Mucosa of descending colon (tissue), 3 donors: ENCODE measurements around the gene RASGRP1. TPM values are rescaled to one million over a fixed set of nuclear protein-coding genes. Genes with fewer than 3 reads are reported as not detected.

Experiments
- ATAC-seq: fragments of 200-7000 bp; cut with Tn5 transposase; one replicate; pipeline ENCODE4 v1.9.1; 2020; ENCODE audit warnings: mild to moderate bottlenecking, moderate library complexity
- DNase-seq, 3 donors: peaks; one replicate each; pipeline ENCODE4 v3.0.0-alpha.2; 2020
- H3K36me3 ChIP-seq: fragments of 200-600 bp; one replicate; pipeline ENCODE4 v1.8.0; 2021; ENCODE audit warnings: low read depth, mild to moderate bottlenecking
- H3K4me1 ChIP-seq: fragments of 200-600 bp; one replicate; pipeline ENCODE4 v1.8.0; 2021; ENCODE audit warnings: low read depth, mild to moderate bottlenecking
- H3K4me3 ChIP-seq: fragments of 200-600 bp; one replicate; pipeline ENCODE4 v1.8.0; 2021; ENCODE audit warnings: mild to moderate bottlenecking
- H3K9me3 ChIP-seq: fragments of 200-600 bp; one replicate; pipeline ENCODE4 v1.8.0; 2021; ENCODE audit warnings: mild to moderate bottlenecking
- CTCF ChIP-seq: fragments of 200-600 bp; IDR thresholded peaks from one replicate; pipeline ENCODE4 v1.8.0; 2022; ENCODE audit warnings: antibody characterized with exemption, mild to moderate bottlenecking
- intact Hi-C, 2 donors: fragments of 100-400 bp; cut with DNase I in 1 of 2; cut with micrococcal nuclease in 1 of 2; formaldehyde crosslinking; loops; one replicate each; pipeline versions ENCODE4 v1.11.0 to v1.11.1; 2022; cut with DNase I, micrococcal nuclease
- total RNA-seq, 3 donors: library from RNA; stranded (reverse); fragmentation: NEBNext Ultra II Directional in 2 of 3; extraction: Animal tissue kit (Norgen Biotek cat#: 25700) in 2 of 3; gene quantifications; one replicate each; pipeline versions ENCODE4 v1.2.1 to v1.2.4, GENCODE V29; 2021 to 2023
- donor health status: DM: no; HTN: no; CAD: no; lungs with moderate emphysema.
- donor health status: DM: no; HTN: no; CAD: no.
- donor health status: DM: no; HTN: yes; CAD: no.

The RASGRP1 gene
- total RNA-seq, 3 donors from 2014 or later, result 1.2 to 2.6 (median 2.6) TPM

GRCh38 chr15:38531509-38531908 lies 33.1 kb downstream of the RASGRP1 start:
- Histone ChIP-seq H3K4me3 (no peak overlapping the region), H3K4me1 (no peaks in the 10 kb centered on the region), H3K36me3 (no peaks in the 10 kb centered on the region), H3K9me3 (no peaks in the 10 kb centered on the region)
- DNase-seq (no peak), ATAC-seq (no peak)
- intact Hi-C loops, result no loop called here
- TF ChIP-seq CTCF, result no peak

GRCh38 chr15:38530113-38530512 lies 34.5 kb downstream of the RASGRP1 start:
- Histone ChIP-seq H3K36me3 (no peaks in the 10 kb centered on the region), H3K4me3 (no peak overlapping the region), H3K9me3 (no peaks in the 10 kb centered on the region), H3K4me1 (no peaks in the 10 kb centered on the region)
- no peak for TF ChIP-seq CTCF
- intact Hi-C loops, result no loop called here
- ATAC-seq (no peak), DNase-seq (no peak)

GRCh38 chr15:38528294-38528693 lies 36.3 kb downstream of the RASGRP1 start:
- H3K4me3 ChIP-seq, result no peak overlapping the region
- DNase-seq (no peak), ATAC-seq (no peak)
- H3K4me1 ChIP-seq, result no peaks in the 10 kb centered on the region
- intact Hi-C loops, result no loop called here
- TF ChIP-seq CTCF, result no peak
- H3K36me3 ChIP-seq, result no peaks in the 10 kb centered on the region
- no peaks in the 10 kb centered on the region for H3K9me3 ChIP-seq

GRCh38 chr15:38526158-38526557 lies 38.5 kb downstream of the RASGRP1 start:
- ATAC-seq (no peak), DNase-seq (no peak)
- TF ChIP-seq CTCF, result no peak
- no peaks in the 10 kb centered on the region for H3K36me3 ChIP-seq
- intact Hi-C loops, result no loop called here
- H3K4me1 ChIP-seq, result no peaks in the 10 kb centered on the region
- H3K9me3 ChIP-seq, result no peaks in the 10 kb centered on the region
- no peak overlapping the region for H3K4me3 ChIP-seq

- no peak for TF ChIP-seq CTCF
- no peak for ATAC-seq
- intact Hi-C loops, result no loop called here
- no peak for DNase-seq
- Histone ChIP-seq H3K4me1 (no peaks in the 10 kb centered on the region), H3K4me3 (no peak overlapping the region), H3K36me3 (no peaks in the 10 kb centered on the region), H3K9me3 (no peaks in the 10 kb centered on the region)
These were observed 39.1 kb downstream of the RASGRP1 start for GRCh38 chr15:38525489-38525888.

GRCh38 chr15:38524156-38524555 lies 40.5 kb downstream of the RASGRP1 start:
- Histone ChIP-seq H3K9me3 (no peaks in the 10 kb centered on the region), H3K4me3 (no peak overlapping the region), H3K36me3 (no peaks in the 10 kb centered on the region), H3K4me1 (no peaks in the 10 kb centered on the region)
- no peak for DNase-seq
- intact Hi-C loops, result no loop called here
- TF ChIP-seq CTCF, result no peak
- ATAC-seq, result no peak
